HepG2 (cell line): ENCODE results near the gene OSBPL5. TPM values are rescaled to one million over a fixed set of nuclear protein-coding genes. Genes with fewer than 3 reads are reported as not detected.

ENCODE experiments used
- ATAC-seq: fragments of 200-7000 bp; cut with Tn5 transposase; 3 replicates; pipeline ENCODE4 v1.9.1; 2020; ENCODE audit warnings: mild to moderate bottlenecking, moderate library complexity
- BruUV-seq: library from RNA; stranded (reverse); fragments of 400-500 nt; replicated peaks from 2 replicates; lab custom pipeline; 2021; lab: Mats Ljungman, UMichigan
- CTCF ChIA-PET: fragments of 300-600 bp; formaldehyde crosslinking; extraction: SDS; loops from one replicate; lab custom pipeline; 2021; ENCODE audit warnings: low total read pairs, inconsistent platforms, low intra/inter-chr PET ratio; lab: Yijun Ruan, JAX
- POLR2A ChIA-PET: fragments of 350-600 bp; sonication (Branson Sonifier 250); formaldehyde crosslinking; loops from one replicate; lab custom pipeline; 2020; ENCODE audit warnings: antibody characterized with exemption, inconsistent platforms; lab: Yijun Ruan, JAX
- DNase-seq: peaks from one replicate; pipeline ENCODE4 v3.0.0-alpha.2; 2015; ENCODE audit warnings: low spot score
- FAIRE-seq: peaks from 3 replicates; lab custom pipeline; 2011; peaks lifted over from hg19 to GRCh38; lab: Jason Lieb, UNC
- H2AFZ ChIP-seq: one replicate; pipeline ENCODE4 v1.6.1; 2011; ENCODE audit warnings: low read length, inconsistent platforms
- H3K27ac ChIP-seq: fragments of 300-600 bp; 3 replicates; pipeline ENCODE4 v1.8.0; 2011; ENCODE audit warnings: mixed run types, mild to moderate bottlenecking, mixed read lengths, low read length, inconsistent platforms; ENCODE audit not compliant: insufficient read depth; ENCODE audit errors: extremely low read length
- H3K27me3 ChIP-seq, 2 experiments: fragments of 200-600 bp in 1 of 2; 2 replicates in 1 of 2; 3 replicates in 1 of 2; pipeline versions ENCODE4 v1.6.0 to v1.8.0; 2011; ENCODE audit warnings: low read length in 2 of 2, mild to moderate bottlenecking in 2 of 2, moderate library complexity in 2 of 2, inconsistent platforms in 1 of 2; ENCODE audit not compliant: insufficient read depth in 2 of 2, control insufficient read depth in 1 of 2
- H3K36me3 ChIP-seq, 2 experiments: fragments of 200-600 bp in 1 of 2; replicated peaks in 1 of 2; 2 replicates in 1 of 2; 3 replicates in 1 of 2; pipeline versions ENCODE4 v1.5.1 to v1.8.0; 2011; ENCODE audit warnings: low read length in 2 of 2, inconsistent platforms in 1 of 2; ENCODE audit not compliant: insufficient read depth in 2 of 2, control insufficient read depth in 1 of 2
- H3K4me1 ChIP-seq: 2 replicates; pipeline ENCODE4 v1.5.1; 2012; ENCODE audit warnings: low read length, inconsistent platforms; ENCODE audit not compliant: insufficient read depth
- H3K4me2 ChIP-seq: 2 replicates; pipeline ENCODE4 v1.6.0; 2011; ENCODE audit warnings: low read depth, low read length, inconsistent platforms
- H3K4me3 ChIP-seq, 3 experiments: fragments of 200-600 bp in 1 of 3; sonication (generic), shearing (Covaris generic) in 1 of 3; replicated peaks in 1 of 3; 2 replicates each; pipeline ENCODE4 v1.5.1; 2011 to 2016; ENCODE audit warnings: low read length in 3 of 3, inconsistent platforms in 2 of 3, low read depth in 2 of 3, mild to moderate bottlenecking in 2 of 3, control low read depth in 1 of 3, mixed read lengths in 1 of 3; ENCODE audit not compliant: insufficient read depth in 1 of 3
- H3K79me2 ChIP-seq: one replicate; pipeline ENCODE4 v1.6.1; 2011; ENCODE audit warnings: low read length, inconsistent platforms; ENCODE audit not compliant: insufficient read depth
- H3K9ac ChIP-seq: 2 replicates; pipeline ENCODE4 v1.6.0; 2011; ENCODE audit warnings: mild to moderate bottlenecking, low read depth, low read length, inconsistent platforms; ENCODE audit not compliant: insufficient read depth
- H3K9me3 ChIP-seq: 2 replicates; pipeline ENCODE4 v1.5.1; 2012; ENCODE audit warnings: mild to moderate bottlenecking, low read length
- H4K20me1 ChIP-seq: 2 replicates; pipeline ENCODE4 v1.6.0; 2011; ENCODE audit warnings: inconsistent platforms, mild to moderate bottlenecking, low read length, moderate library complexity; ENCODE audit not compliant: insufficient read depth
- CAMTA2 ChIP-seq: sonication (generic); formaldehyde crosslinking; IDR thresholded peaks from 2 replicates; pipeline ENCODE4 v1.4.0; 2020; ENCODE audit warnings: mild to moderate bottlenecking, missing genetic modification reagents, borderline replicate concordance
- HNRNPUL1 ChIP-seq: fragments of 200-400 bp; formaldehyde crosslinking; IDR thresholded peaks from 2 replicates; pipeline ENCODE4 v1.6.1; 2017; ENCODE audit warnings: low read depth, mild to moderate bottlenecking, low read length, moderate library complexity
- HOXA9 ChIP-seq: sonication (generic); formaldehyde crosslinking; IDR thresholded peaks from 2 replicates; pipeline ENCODE4 v1.8.1; 2022; ENCODE audit warnings: missing genetic modification reagents, mild to moderate bottlenecking, moderate library complexity, borderline replicate concordance
- PHF5A ChIP-seq: IDR thresholded peaks from one replicate; pipeline ENCODE4 v1.6.1; 2018; ENCODE audit warnings: low read depth, missing genetic modification reagents; ENCODE audit not compliant: unreplicated experiment
- RFXANK ChIP-seq: IDR thresholded peaks from 2 replicates; pipeline ENCODE4 v1.6.1; 2016
- SALL1 ChIP-seq: sonication (generic); formaldehyde crosslinking; IDR thresholded peaks from 2 replicates; pipeline ENCODE4 v1.8.0; 2022; ENCODE audit warnings: mild to moderate bottlenecking, missing genetic modification reagents
- ZNF451 ChIP-seq: sonication (generic); formaldehyde crosslinking; IDR thresholded peaks from 2 replicates; pipeline ENCODE4 v1.5.0; 2020; ENCODE audit warnings: mild to moderate bottlenecking, missing genetic modification reagents
- ZNF567 ChIP-seq: sonication (generic); formaldehyde crosslinking; IDR thresholded peaks from 2 replicates; pipeline ENCODE4 v1.8.1; 2023; ENCODE audit warnings: mild to moderate bottlenecking, missing genetic modification reagents, borderline replicate concordance
- ZNF674 ChIP-seq: sonication (generic); formaldehyde crosslinking; IDR thresholded peaks from 2 replicates; pipeline ENCODE4 v1.5.0; 2020; ENCODE audit warnings: low read depth, mild to moderate bottlenecking, missing genetic modification reagents
- ZNF773 ChIP-seq: sonication (generic); formaldehyde crosslinking; IDR thresholded peaks from 2 replicates; pipeline ENCODE4 v1.4.0; 2020; ENCODE audit warnings: missing genetic modification reagents, borderline replicate concordance
- ZNF782 ChIP-seq: sonication (generic); formaldehyde crosslinking; IDR thresholded peaks from 2 replicates; pipeline ENCODE4 v1.4.0; 2020; ENCODE audit warnings: missing genetic modification reagents, mild to moderate bottlenecking, borderline replicate concordance
- WGBS: methylation state at CpG from one replicate; pipeline ENCODE4 v1.1.6; 2017; ENCODE audit warnings: low lambda C conversion rate; 5-methylcytosine and 5-hydroxymethylcytosine counted together
- in situ Hi-C: cut with HindIII; loops from 2 replicates; pipeline ENCODE4 v1.10.0; 2017; ENCODE audit warnings: low pct_unique_long_range_greater_than_20kb; ENCODE audit not compliant: extremely low pct_ligation_motif_present
- intact Hi-C: fragments of 100-400 bp; cut with micrococcal nuclease; formaldehyde crosslinking; loops from one replicate; pipeline ENCODE4 v1.10.0; 2022; ENCODE audit not compliant: unreplicated experiment
- polyA plus RNA-seq, 8 experiments: library from polyadenylated mRNA; depleted of rRNA in 3 of 8; stranded (reverse) in 7 of 8; unstranded in 1 of 8; fragments of >200 nt; fragmentation: Illumina TruSeq in 4 of 8; extraction: Trizol in 4 of 8; gene quantifications; 2 replicates each; pipeline versions ENCODE4 v1.2.1 to v1.2.3, GENCODE V29; 2011 to 2016; ENCODE audit warnings: low read depth in 4 of 8, missing spikeins in 1 of 8, mixed read lengths in 1 of 8; ENCODE audit not compliant: insufficient read depth in 1 of 8
- total RNA-seq, 5 experiments: library from RNA; depleted of rRNA; stranded (reverse); fragments of >200 nt; fragmentation: Illumina TruSeq; extraction: Trizol; gene quantifications; 2 replicates each; pipeline ENCODE4 v1.2.3, GENCODE V29; 2016; ENCODE audit warnings: low read depth in 1 of 5

OSBPL5 gene
- total and polyA plus RNA-seq, 2 of the 13 experiments (the other 11 are each of a cell fraction or from before 2014, with no cell fraction given): not detected

DNA sequence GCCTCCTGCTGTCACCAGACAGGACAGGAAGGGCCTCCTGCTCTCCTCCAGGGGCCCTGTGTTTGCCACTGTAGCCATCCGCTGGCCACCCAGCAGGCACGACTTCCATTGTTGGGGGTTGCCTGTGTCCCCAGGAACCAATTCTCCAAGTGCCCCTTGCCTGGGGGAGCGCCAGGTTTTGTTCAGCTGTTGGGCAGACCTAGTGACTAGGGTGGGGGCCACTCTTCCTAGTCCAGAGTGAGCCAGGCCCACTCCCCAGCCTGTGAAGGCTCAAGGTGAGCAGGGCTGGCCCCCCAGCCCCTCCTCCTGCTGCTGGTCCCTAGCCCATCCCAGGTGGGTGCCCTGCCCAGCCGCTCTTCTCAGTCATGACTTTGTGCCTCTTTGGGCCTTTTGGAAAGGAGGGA, 30.9 kb downstream of the OSBPL5 start:
- CTCF ChIA-PET: no interaction called here
- no peak for TF ChIP-seq CAMTA2 (CRISPR knock-in tag)
- no peak for TF ChIP-seq PHF5A (CRISPR knock-in tag)
- no peak for TF ChIP-seq ZNF567 (CRISPR knock-in tag)
- TF ChIP-seq ZNF773 (CRISPR knock-in tag): no peak
- no peak for TF ChIP-seq ZNF674 (CRISPR knock-in tag)
- TF ChIP-seq SALL1: no peak
- TF ChIP-seq RFXANK (CRISPR knock-in tag): no peak
- no peak for TF ChIP-seq HOXA9
- no peak for TF ChIP-seq ZNF782
- TF ChIP-seq HNRNPUL1: no peak
- TF ChIP-seq ZNF451 (CRISPR knock-in tag): no peak
- H3K9ac ChIP-seq: no peak overlapping the region

More for the DNA sequence above, 30.9 kb downstream of the OSBPL5 start:
- WGBS: 33% methylated on average over 2 of the region's 4 CpGs
- Histone ChIP-seq H3K79me2 (no peaks in the 10 kb centered on the region), H3K4me1 (no peaks in the 10 kb centered on the region), H3K4me3 (no peak overlapping the region), H3K9me3 (no peaks in the 10 kb centered on the region), H3K4me2 (no peak overlapping the region), H2AFZ (no peak overlapping the region), H3K27me3 (peaks cover 4 to 47% of the 10 kb centered on the region in 2 experiments; a peak in 4 of 5 replicates), H3K36me3 (no peaks in the 10 kb centered on the region), H4K20me1 (no peaks in the 10 kb centered on the region; the same call in 1 of the 2 replicates), H3K27ac (no peak overlapping the region)
- in situ Hi-C loops: no loop called here
- DNase-seq (no peak), ATAC-seq (no peak), FAIRE-seq (no peak)
- BruUV-seq: no TSS peak
- intact Hi-C loops: no loop called here
- POLR2A ChIA-PET: no interaction called here
